Endothelial cell of umbilical vein (primary cell): ENCODE measurements around the gene CALU. TPM values are rescaled to one million over a fixed set of nuclear protein-coding genes. Genes with fewer than 3 reads are reported as not detected.

Experiments used
- BruUV-seq: library from RNA; stranded (reverse); fragments of 400-500 nt; replicated peaks from 2 replicates; lab custom pipeline; 2021; lab: Mats Ljungman, UMichigan
- CTCF ChIA-PET: fragments of 300-600, 350-600 bp; sonication (Branson Sonifier 250); formaldehyde crosslinking; loops from one replicate; lab custom pipeline; 2021; ENCODE audit warnings: antibody characterized with exemption, inconsistent platforms; lab: Charles Lee
- POLR2A ChIA-PET: fragments of 300-600, 350-600 bp; sonication (Branson Sonifier 250); formaldehyde crosslinking; loops from one replicate; lab custom pipeline; 2021; ENCODE audit warnings: antibody characterized with exemption, inconsistent platforms; lab: Charles Lee
- DNase-seq: peaks from one replicate; pipeline ENCODE4 v3.0.0-alpha.2; 2011; ENCODE audit warnings: low read depth, low spot score
- FAIRE-seq: peaks from 2 replicates; lab custom pipeline; 2011; peaks lifted over from hg19 to GRCh38; lab: Jason Lieb, UNC
- H2AFZ ChIP-seq: 2 replicates; pipeline ENCODE4 v1.6.0; 2012; ENCODE audit warnings: low read depth, low read length, control low read depth, inconsistent platforms
- H3K27ac ChIP-seq: 2 replicates; pipeline ENCODE4 v1.5.1; 2011; ENCODE audit warnings: low read depth, mild to moderate bottlenecking, control low read depth, low read length, moderate library complexity; ENCODE audit not compliant: insufficient read depth
- H3K27me3 ChIP-seq, 2 experiments: 2 replicates each; pipeline versions ENCODE4 v1.6.0 to v1.6.1; 2011; ENCODE audit warnings: low read length in 2 of 2, mixed read lengths in 1 of 2; ENCODE audit not compliant: control insufficient read depth in 2 of 2, insufficient read depth in 2 of 2
- H3K36me3 ChIP-seq, 2 experiments: 2 replicates in 1 of 2; 3 replicates in 1 of 2; pipeline ENCODE4 v1.5.1; 2011; ENCODE audit warnings: low read length in 2 of 2, mild to moderate bottlenecking in 1 of 2, moderate library complexity in 1 of 2; ENCODE audit not compliant: control insufficient read depth in 2 of 2, insufficient read depth in 2 of 2; ENCODE audit errors: extremely low read depth in 1 of 2
- H3K4me1 ChIP-seq: 3 replicates; pipeline ENCODE4 v1.5.1; 2011; ENCODE audit warnings: mild to moderate bottlenecking, low read length; ENCODE audit not compliant: control insufficient read depth, insufficient read depth; ENCODE audit errors: extremely low read depth
- H3K4me2 ChIP-seq: 2 replicates; pipeline ENCODE4 v1.6.1; 2011; ENCODE audit warnings: low read length, control low read depth, mixed read lengths; ENCODE audit not compliant: insufficient read depth
- H3K4me3 ChIP-seq, 3 experiments: fragments of 200-600 bp in 1 of 3; sonication (generic), shearing (Covaris generic) in 1 of 3; replicated peaks in 1 of 3; 2 replicates each; pipeline ENCODE4 v1.5.1; 2011 to 2016; ENCODE audit warnings: control low read depth in 3 of 3, low read length in 3 of 3, mild to moderate bottlenecking in 2 of 3, inconsistent platforms in 1 of 3, low read depth in 1 of 3, moderate library complexity in 1 of 3; ENCODE audit not compliant: insufficient read depth in 1 of 3
- H3K79me2 ChIP-seq: 2 replicates; pipeline ENCODE4 v1.6.0; 2012; ENCODE audit warnings: low read length, inconsistent platforms; ENCODE audit not compliant: control insufficient read depth, insufficient read depth
- H3K9ac ChIP-seq: replicated peaks from 2 replicates; pipeline ENCODE3; 2011; ENCODE audit warnings: low read length, control low read depth; ENCODE audit not compliant: insufficient read depth; ENCODE audit errors: extremely low read depth
- H3K9me1 ChIP-seq: replicated peaks from 3 replicates; pipeline ENCODE4 v1.6.0; 2011; ENCODE audit warnings: mild to moderate bottlenecking, low read length; ENCODE audit not compliant: control insufficient read depth, insufficient read depth; ENCODE audit errors: extremely low read depth
- H3K9me3 ChIP-seq: replicated peaks from 2 replicates; pipeline ENCODE4 v1.5.1; 2012; ENCODE audit warnings: low read length, inconsistent platforms; ENCODE audit not compliant: control insufficient read depth, insufficient read depth
- H4K20me1 ChIP-seq: replicated peaks from 2 replicates; pipeline ENCODE3; 2011; ENCODE audit warnings: mild to moderate bottlenecking, low read length; ENCODE audit not compliant: control insufficient read depth, insufficient read depth; ENCODE audit errors: extremely low read depth
- CTCF ChIP-seq, 2 donors: IDR thresholded peaks; 1 replicate in 1 of 2; 2 replicates in 1 of 2; pipeline ENCODE4 v1.5.1; 2011; ENCODE audit warnings: low read length in 2 of 2, mild to moderate bottlenecking in 2 of 2, moderate library complexity in 2 of 2, control low read depth in 1 of 2, inconsistent platforms in 1 of 2, low read depth in 1 of 2; ENCODE audit not compliant: insufficient read depth in 1 of 2; ENCODE audit errors: extremely low read depth in 1 of 2
- EZH2 ChIP-seq: IDR thresholded peaks from 2 replicates; pipeline ENCODE4 v1.6.1; 2012; ENCODE audit warnings: borderline replicate concordance, low read depth, mild to moderate bottlenecking, moderate library complexity, low read length, inconsistent platforms; ENCODE audit not compliant: severe bottlenecking
- FOS ChIP-seq: IDR thresholded peaks from 2 replicates; pipeline ENCODE4 v1.6.1; 2011; ENCODE audit warnings: mild to moderate bottlenecking, low read length, moderate library complexity, borderline replicate concordance; ENCODE audit not compliant: insufficient read depth
- GATA2 ChIP-seq: IDR thresholded peaks from 2 replicates; pipeline ENCODE4 v1.7.0; 2011; ENCODE audit warnings: low read depth, mild to moderate bottlenecking, moderate library complexity, mixed read lengths, low read length; ENCODE audit not compliant: insufficient read length, insufficient read depth
- JUN ChIP-seq: IDR thresholded peaks from 2 replicates; pipeline ENCODE4 v1.6.1; 2011; ENCODE audit warnings: borderline replicate concordance, low read depth; ENCODE audit not compliant: insufficient read length, insufficient read depth
- MAX ChIP-seq: IDR thresholded peaks from 2 replicates; pipeline ENCODE4 v1.6.1; 2011; ENCODE audit not compliant: insufficient read depth, insufficient read length
- MYC ChIP-seq: IDR thresholded peaks from one replicate; pipeline ENCODE4 v1.6.1; 2011; ENCODE audit warnings: mild to moderate bottlenecking, low read depth, low read length
- POLR2A ChIP-seq: IDR thresholded peaks from 2 replicates; pipeline ENCODE4 v1.6.1; 2012; ENCODE audit warnings: low read depth, mild to moderate bottlenecking, control low read depth, low read length
- POLR2AphosphoS5 ChIP-seq: IDR thresholded peaks from 2 replicates; pipeline ENCODE4 v1.6.1; 2012; ENCODE audit warnings: low read depth, mild to moderate bottlenecking, control low read depth, low read length, moderate library complexity; ENCODE audit not compliant: insufficient read depth
- dilution Hi-C: fragments of 300-500 bp; cut with MboI; formaldehyde crosslinking; loops from one replicate; pipeline ENCODE4 v1.15.0; 2019; ENCODE audit warnings: low sequenced_read_pairs; ENCODE audit not compliant: extremely low pct_ligation_motif_present
- intact Hi-C: fragments of 100-400 bp; cut with micrococcal nuclease; formaldehyde crosslinking; loops from one replicate; pipeline ENCODE4 v1.10.0; 2022
- polyA plus RNA-seq, 4 experiments: library from polyadenylated mRNA; depleted of rRNA in 3 of 4; stranded (reverse) in 3 of 4; unstranded in 1 of 4; fragments of >200 nt; gene quantifications; 2 replicates each; pipeline versions ENCODE4 v1.2.1 to v1.2.3, GENCODE V29; 2011 to 2012; ENCODE audit warnings: missing spikeins in 1 of 4
- total RNA-seq: library from RNA; stranded (reverse); gene quantifications from 2 replicates; pipeline ENCODE4 v1.2.3, GENCODE V29; 2021

Gene CALU
- total and polyA plus RNA-seq, 2 donors (not counting 3 experiments of a cell fraction or from before 2014, with no cell fraction given) = 135 to 257 TPM

GRCh38 chr7:128795129-128795528 lies 56.0 kb downstream of the CALU start:
- H3K4me1 ChIP-seq = peaks cover 4% of the 10 kb centered on the region
- FAIRE-seq (no peak), DNase-seq (no peak)
- no peak overlapping the region for H3K4me2 ChIP-seq
- H4K20me1 ChIP-seq = no peaks in the 10 kb centered on the region
- intact Hi-C loops (no loop called here), dilution Hi-C loops (no loop called here)
- H3K79me2 ChIP-seq = no peaks in the 10 kb centered on the region
- H3K27ac ChIP-seq = no peak overlapping the region
- H3K36me3 ChIP-seq = no peaks in the 10 kb centered on the region
- H3K27me3 ChIP-seq = peaks cover 4 to 8% of the 10 kb centered on the region in 2 experiments
- TF ChIP-seq CTCF (IDR thresholded peaks at IDR 0.05; ENCODE audit: extremely low read depth in 1 of 2, insufficient read depth in 1 of 2, low read depth in 1 of 2, low read length in 2 of 2) (no peak), FOS (no peak), MAX (no peak), EZH2 (no peak), GATA2 (no peak), JUN (no peak), POLR2A (no peak), MYC (no peak), POLR2AphosphoS5 (no peak)
- no peaks in the 10 kb centered on the region for H3K9me3 ChIP-seq
- CTCF ChIA-PET = interaction anchor here (0.9 to 1.9 kb wide), 3 partner anchors 9 to 85 kb away, joined by 4 read pairs; no protein-coding TSS in a partner anchor
- no peak overlapping the region for H2AFZ ChIP-seq
- no peak overlapping the region for H3K4me3 ChIP-seq
- POLR2A ChIA-PET = no interaction called here
- H3K9ac ChIP-seq = no peak overlapping the region
- no TSS peak for BruUV-seq
- H3K9me1 ChIP-seq = no peaks in the 10 kb centered on the region
